GM18951 (cell line): Measurements from ENCODE around the gene ETS1.

Experiments used
- POLR2A ChIP-seq: IDR thresholded peaks from 4 replicates; pipeline ENCODE4 v1.6.1; 2011; ENCODE audit warnings: mild to moderate bottlenecking; ENCODE audit not compliant: insufficient read length, insufficient read depth; ENCODE audit errors: extremely low read depth
- in situ Hi-C: fragments of 300-500 bp; cut with MboI; formaldehyde crosslinking; loops from one replicate; pipeline ENCODE4 v1.12.0; 2022; ENCODE audit warnings: low sequenced_read_pairs, mixed read lengths, inconsistent platforms; ENCODE audit not compliant: unreplicated experiment

The ETS1 gene

GRCh38 chr11:128547946-128548648 is 39.3 kb downstream of the ETS1 start:
- in situ Hi-C loops = no loop called here
- no peak for TF ChIP-seq POLR2A

GRCh38 chr11:128546916-128547315 is 40.4 kb downstream of the ETS1 start:
- TF ChIP-seq POLR2A = no peak
- in situ Hi-C loops = no loop called here

DNA sequence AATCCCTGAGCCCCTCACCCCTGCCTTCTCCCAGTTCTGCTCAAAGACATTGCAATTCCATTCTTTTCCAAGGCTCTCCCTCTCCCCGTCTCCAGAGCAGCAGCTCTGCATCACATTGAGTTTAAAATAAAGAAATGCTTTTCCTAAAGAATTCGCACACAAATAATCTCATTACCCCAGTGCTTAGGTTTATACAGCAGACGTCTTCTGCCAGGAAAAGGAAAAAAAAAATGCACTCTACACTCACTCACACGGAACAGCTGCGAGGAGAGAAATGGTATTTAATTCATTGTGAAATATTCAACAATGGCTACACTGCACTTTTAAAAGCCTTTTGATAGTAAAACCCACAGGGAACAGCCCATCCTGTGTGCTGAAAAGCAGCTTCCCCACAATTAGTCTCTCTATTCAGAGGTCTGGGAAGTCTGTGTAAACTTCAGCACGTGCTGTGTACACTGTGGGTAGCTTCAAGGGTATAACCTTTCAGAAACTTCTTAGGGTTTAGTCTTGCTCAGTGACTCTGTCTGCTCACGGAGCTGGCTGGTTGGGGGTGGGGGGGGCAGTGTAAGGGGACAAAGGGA is 42.8 kb downstream of the ETS1 start:
- in situ Hi-C loops = no loop called here
- no peak for TF ChIP-seq POLR2A

DNA sequence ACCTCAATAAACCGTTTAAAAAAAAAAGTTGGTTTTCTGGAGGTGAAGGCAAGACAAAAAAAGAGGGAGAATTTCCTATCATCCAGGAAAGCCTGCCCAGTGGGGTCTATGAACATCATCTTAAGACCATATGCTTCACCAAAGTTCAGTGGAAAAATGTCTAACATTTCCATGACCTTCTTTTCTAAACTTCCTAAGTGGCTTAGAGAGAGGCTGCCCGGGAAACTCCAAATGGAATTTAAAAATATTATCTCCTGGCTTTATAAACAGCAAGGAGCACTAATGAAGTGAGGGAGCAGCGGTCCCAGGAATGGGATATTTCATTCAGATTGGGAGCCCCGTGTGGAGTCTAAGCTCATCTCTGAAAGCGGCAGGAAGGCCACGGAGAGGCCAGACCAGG is 46.9 kb downstream of the ETS1 start:
- TF ChIP-seq POLR2A = no peak
- in situ Hi-C loops = no loop called here

DNA sequence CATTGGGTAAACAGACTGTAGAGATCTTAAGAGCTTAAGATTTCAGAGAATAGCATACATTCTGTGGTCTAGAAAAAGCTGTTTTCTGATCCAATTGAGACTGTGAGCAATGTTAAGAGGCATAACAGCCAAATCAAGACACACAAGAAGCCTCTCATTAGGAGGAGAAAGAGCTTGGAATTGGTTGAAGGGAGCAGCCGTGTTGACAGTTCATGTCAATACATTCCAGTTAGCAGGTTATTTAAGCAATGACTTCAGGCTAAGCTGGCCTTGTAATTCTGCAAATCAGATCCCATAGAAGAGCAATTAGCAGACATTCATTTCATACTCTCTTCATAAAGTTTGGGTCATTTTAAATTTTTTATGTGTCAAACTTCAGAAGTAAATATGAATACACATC is 50.9 kb downstream of the ETS1 start:
- TF ChIP-seq POLR2A = no peak
- in situ Hi-C loops = no loop called here

GRCh38 chr11:128535468-128536457 is 51.6 kb downstream of the ETS1 start:
- no peak for TF ChIP-seq POLR2A
- in situ Hi-C loops = no loop called here

DNA sequence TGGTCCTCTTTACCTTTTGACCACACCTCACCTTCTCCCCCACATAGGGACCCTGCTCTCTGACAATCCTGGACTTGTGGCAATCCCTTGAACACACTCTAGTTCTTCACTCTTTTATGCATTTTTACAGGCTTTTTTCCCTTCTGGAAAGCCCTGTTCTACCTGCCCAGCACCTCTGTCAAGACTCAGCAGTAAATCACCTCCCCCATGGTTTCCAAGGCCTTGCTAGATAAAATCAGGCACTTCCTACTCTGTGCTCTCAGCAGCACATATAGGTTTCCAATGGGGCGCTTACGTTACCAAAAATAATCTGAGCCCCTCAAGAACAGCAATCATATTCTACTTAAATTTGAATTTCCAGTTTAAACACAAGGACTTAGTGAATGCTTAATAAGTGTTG is 53.9 kb downstream of the ETS1 start:
- TF ChIP-seq POLR2A = no peak
- in situ Hi-C loops = no loop called here

DNA sequence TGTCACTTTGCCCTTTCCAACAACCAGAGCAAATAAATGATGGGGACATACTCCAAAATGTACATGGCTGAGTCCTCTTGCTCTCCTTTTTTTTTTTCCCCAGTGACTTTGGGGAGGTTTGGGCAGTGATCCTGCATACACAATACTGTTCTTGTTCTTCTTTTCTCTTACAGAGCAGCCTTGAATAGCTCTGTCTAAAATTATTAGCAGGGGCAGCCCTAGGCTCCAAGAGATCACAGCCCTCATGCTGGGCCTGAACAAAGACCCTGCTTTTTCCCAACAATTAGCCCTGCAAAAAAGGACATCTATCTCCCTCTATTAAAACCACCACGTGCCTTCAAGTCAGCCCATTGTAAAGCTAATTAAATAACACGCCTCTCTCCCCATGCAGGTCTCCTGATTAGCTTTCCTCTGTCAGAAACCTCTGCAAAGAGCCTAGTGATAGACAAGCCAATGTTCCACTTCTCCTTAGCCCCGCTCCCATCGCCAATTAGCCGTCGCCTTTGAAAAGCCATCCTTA is 54.7 kb downstream of the ETS1 start:
- in situ Hi-C loops = no loop called here
- TF ChIP-seq POLR2A = no peak

DNA sequence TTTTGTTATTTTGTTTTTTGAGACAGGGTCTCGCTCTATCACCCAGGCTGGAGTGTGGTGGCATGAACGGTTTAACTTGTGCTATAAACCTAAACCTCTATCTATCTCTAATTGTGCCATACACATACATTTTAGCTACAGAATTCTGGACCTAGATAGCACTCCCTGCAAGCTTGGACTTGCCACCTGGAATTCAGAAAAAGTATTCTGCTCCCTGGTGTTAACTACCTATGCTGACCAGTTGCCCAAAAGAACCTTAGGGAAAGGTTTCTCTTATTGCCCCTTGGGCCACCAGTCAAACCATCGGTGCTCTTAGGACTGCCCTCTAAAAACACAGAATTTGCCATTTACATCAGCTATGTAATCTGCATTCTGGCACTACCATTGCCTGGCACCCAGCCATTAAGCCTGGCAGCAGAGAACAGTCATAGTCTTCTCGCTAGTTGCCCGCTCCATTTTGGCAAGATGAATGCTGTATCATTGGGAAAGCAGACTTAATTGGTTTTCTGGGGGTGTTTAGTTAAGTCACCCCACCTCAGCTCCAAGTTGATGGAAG is 55.3 kb downstream of the ETS1 start:
- in situ Hi-C loops = no loop called here
- TF ChIP-seq POLR2A = no peak

- TF ChIP-seq POLR2A = no peak
- in situ Hi-C loops = no loop called here
Observed at GRCh38 chr11:128531588-128531987, 55.8 kb downstream of the ETS1 start.

GRCh38 chr11:128530118-128531074 is 57.0 kb downstream of the ETS1 start:
- TF ChIP-seq POLR2A = no peak
- in situ Hi-C loops = no loop called here

DNA sequence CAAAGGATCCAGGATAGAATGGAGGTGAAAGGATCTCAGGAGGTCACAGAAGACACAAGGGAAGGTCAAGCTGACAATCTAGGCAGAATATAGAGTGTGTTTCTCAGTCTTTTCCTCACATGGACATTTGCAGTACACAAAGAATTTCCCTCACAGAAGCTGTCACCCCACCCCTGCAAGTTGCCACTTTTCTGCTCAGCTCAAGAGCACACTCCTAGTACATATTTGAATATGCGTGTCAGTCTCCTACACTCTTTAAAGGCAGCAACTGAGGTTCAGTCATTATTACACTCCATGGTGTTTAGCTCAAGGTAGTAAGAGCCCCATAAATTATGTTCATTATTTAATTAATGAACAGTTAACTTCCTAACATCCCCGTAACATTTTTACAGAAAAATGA is 59.1 kb downstream of the ETS1 start:
- TF ChIP-seq POLR2A = no peak
- in situ Hi-C loops = no loop called here
